ENCODE results near the gene CCDC194. TPM values are rescaled to one million over a fixed set of nuclear protein-coding genes. Genes with fewer than 3 reads are reported as not detected.
A peak's percentile ranks its signal among the peaks of the same experiment; 100 is the strongest.

Gene CCDC194
- total and polyA plus RNA-seq, 2 of the 13 experiments (the other 11 are each of a cell fraction or from before 2014, with no cell fraction given), result 0.13 to 0.21 TPM

DNA sequence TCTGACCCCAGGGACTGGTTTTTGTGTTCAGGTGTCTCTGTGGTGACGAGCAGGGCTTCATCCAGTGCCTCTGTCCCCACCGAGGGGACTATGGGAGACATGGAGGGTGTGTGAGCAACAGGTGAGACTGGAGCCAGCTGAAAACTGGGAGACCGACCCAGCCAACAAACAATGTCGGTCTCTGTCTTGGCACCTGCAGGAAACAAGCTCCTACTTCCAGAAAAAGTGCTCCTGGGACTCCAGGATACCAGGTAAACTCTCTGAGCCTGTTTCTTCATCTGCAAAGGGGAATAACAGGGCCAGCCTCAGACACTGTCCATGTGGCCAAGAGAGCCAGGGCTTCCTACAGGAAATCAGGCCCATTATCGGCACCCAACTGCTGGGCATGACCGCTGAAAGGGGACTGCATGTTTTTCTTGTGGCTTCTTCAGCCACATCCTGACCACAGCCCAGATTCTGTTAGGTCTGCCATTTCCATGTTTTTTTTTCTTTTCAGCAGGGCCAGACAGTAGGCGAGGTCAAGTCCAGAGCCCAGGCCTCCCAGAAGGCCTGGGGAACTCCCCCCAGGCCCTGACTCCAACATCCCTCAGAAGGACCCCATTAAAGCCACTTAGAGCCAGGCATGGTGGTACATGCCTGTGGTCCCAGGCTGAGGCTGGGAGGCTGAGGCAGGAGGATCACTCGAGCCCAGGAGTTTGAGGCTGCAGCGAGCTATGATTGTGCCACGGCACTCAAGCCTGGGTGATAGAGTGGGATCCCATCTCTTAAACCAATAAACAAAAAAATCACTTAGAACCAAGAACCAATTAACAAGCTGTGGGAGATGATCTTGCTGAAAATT is 12.3 kb upstream of the CCDC194 start (continued):
- TF ChIP-seq RERE (CRISPR knock-in tag; IDR thresholded peaks at IDR 0.05; ENCODE audit: low read depth) (no peak), SIN3A (IDR thresholded peaks at IDR 0.05; ENCODE audit: borderline replicate concordance, low read depth, low read length) (peak; percentile 4; the same call in 1 of the 2 replicates), ZFP91 (CRISPR knock-in tag; IDR thresholded peaks at IDR 0.05; ENCODE audit: borderline replicate concordance) (no peak; the same call in 1 of the 2 replicates), POLR2G (IDR thresholded peaks at IDR 0.05; ENCODE audit: low read depth, low read length) (peak; percentile 13; the same call in 1 of the 2 replicates), DMAP1 (CRISPR knock-in tag; IDR thresholded peaks at IDR 0.05) (peak; percentile 41; the same call in 1 of the 2 replicates), RARA (CRISPR knock-in tag; IDR thresholded peaks at IDR 0.05) (no peak), ZNF691 (CRISPR knock-in tag; IDR thresholded peaks at IDR 0.05; ENCODE audit: borderline replicate concordance, low read depth) (0 out of 2 replicates have a peak, but pooled peaks have one; percentile 3), ZNF782 (CRISPR knock-in tag; IDR thresholded peaks at IDR 0.05; ENCODE audit: borderline replicate concordance) (no peak), TRIM22 (IDR thresholded peaks at IDR 0.05) (no peak), ZNF891 (CRISPR knock-in tag; IDR thresholded peaks at IDR 0.05) (no peak), YEATS2 (CRISPR knock-in tag; IDR thresholded peaks at IDR 0.05; ENCODE audit: borderline replicate concordance) (no peak), YEATS4 (CRISPR knock-in tag; IDR thresholded peaks at IDR 0.05; ENCODE audit: borderline replicate concordance) (0 out of 2 replicates have a peak, but pooled peaks have one; percentile 7), ZNF501 (CRISPR knock-in tag; IDR thresholded peaks at IDR 0.05) (peak; percentile 52; the same call in 1 of the 2 replicates), MXI1 (IDR thresholded peaks at IDR 0.05; ENCODE audit: borderline replicate concordance, low read depth, low read length) (0 out of 3 replicates have a peak, but pooled peaks have one; percentile 13)
- TF ChIP-seq, protein P1, sequence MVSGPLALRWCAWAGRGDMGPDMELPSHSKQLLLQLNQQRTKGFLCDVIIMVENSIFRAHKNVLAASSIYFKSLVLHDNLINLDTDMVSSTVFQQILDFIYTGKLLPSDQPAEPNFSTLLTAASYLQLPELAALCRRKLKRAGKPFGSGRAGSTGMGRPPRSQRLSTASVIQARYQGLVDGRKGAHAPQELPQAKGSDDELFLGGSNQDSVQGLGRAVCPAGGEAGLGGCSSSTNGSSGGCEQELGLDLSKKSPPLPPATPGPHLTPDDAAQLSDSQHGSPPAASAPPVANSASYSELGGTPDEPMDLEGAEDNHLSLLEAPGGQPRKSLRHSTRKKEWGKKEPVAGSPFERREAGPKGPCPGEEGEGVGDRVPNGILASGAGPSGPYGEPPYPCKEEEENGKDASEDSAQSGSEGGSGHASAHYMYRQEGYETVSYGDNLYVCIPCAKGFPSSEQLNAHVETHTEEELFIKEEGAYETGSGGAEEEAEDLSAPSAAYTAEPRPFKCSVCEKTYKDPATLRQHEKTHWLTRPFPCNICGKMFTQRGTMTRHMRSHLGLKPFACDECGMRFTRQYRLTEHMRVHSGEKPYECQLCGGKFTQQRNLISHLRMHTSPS (CRISPR knock-in tag; IDR thresholded peaks at IDR 0.05; ENCODE audit: low read depth), result 0 out of 2 replicates have a peak, but pooled peaks have one; percentile 19
- TF ChIP-seq, protein P2, sequence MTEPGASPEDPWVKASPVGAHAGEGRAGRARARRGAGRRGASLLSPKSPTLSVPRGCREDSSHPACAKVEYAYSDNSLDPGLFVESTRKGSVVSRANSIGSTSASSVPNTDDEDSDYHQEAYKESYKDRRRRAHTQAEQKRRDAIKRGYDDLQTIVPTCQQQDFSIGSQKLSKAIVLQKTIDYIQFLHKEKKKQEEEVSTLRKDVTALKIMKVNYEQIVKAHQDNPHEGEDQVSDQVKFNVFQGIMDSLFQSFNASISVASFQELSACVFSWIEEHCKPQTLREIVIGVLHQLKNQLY (CRISPR knock-in tag; IDR thresholded peaks at IDR 0.05), result 0 out of 2 replicates have a peak, but pooled peaks have one; percentile 22
